ENCODE data around the gene CATSPERZ. TPM values are rescaled to one million over a fixed set of nuclear protein-coding genes. Genes with fewer than 3 reads are reported as not detected.

The CATSPERZ gene
- total and polyA plus RNA-seq, 2 of the 13 experiments (the other 11 are each of a cell fraction or from before 2014, with no cell fraction given), result 0.22 to 0.48 TPM

DNA sequence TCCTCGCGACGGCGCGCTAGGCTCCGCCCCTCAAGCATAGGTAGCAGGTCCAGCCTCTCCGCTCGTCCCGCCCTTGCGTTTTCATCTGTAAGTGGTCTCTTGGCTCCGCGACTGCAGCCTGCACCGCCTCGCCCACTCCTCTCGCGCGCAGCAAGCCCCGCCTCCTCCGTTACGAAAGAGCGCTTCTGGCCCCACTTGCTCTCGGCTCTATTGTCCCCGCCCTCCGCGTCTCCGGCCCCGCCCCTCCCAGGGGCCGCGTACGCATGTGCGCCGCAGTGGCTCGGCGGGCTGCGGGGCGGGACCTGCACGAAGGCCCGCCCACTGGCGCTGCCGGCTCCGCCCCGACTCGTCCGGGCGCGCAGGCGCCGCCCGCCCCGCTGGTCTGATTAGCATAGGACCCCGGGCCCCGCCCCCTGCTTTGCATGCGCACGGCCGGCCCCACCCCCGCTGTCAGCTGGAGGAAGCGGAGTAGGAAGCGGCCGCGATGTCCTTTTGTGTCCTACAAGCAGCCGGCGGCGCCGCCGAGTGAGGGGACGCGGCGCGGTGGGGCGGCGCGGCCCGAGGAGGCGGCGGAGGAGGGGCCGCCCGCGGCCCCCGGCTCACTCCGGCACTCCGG, 5.0 kb downstream of the CATSPERZ start, which contains the start of gene ESRRA (continued):
- TF ChIP-seq EP300 (IDR thresholded peaks at IDR 0.05; ENCODE audit: low read depth in 2 of 2, low read length in 2 of 2) (no peak), EP300 (CRISPR knock-in tag; IDR thresholded peaks at IDR 0.05; ENCODE audit: borderline replicate concordance) (no peak; the same call in 1 of the 2 replicates), PLSCR1 (CRISPR knock-in tag; IDR thresholded peaks at IDR 0.05; ENCODE audit: borderline replicate concordance) (no peak), ZSCAN20 (CRISPR knock-in tag; IDR thresholded peaks at IDR 0.05; ENCODE audit: borderline replicate concordance) (no peak), ZNF546 (CRISPR knock-in tag; conservative IDR thresholded peaks at IDR 0.05) (no peak), ZNF770 (CRISPR knock-in tag; IDR thresholded peaks at IDR 0.05) (no peak), RFXAP (CRISPR knock-in tag; IDR thresholded peaks at IDR 0.05; ENCODE audit: borderline replicate concordance) (0 out of 2 replicates have a peak, but pooled peaks have one; percentile 49), ZFY (CRISPR knock-in tag; IDR thresholded peaks at IDR 0.05) (peak; percentile 2; the same call in 1 of the 2 replicates), RFX1 (IDR thresholded peaks at IDR 0.05) (no peak), SALL2 (CRISPR knock-in tag; IDR thresholded peaks at IDR 0.05) (0 out of 2 replicates have a peak, but pooled peaks have one; percentile 1), NFKBIZ (CRISPR knock-in tag; IDR thresholded peaks at IDR 0.05) (no peak), ZBTB25 (CRISPR knock-in tag; IDR thresholded peaks at IDR 0.05) (no peak), ZFAT (CRISPR knock-in tag; conservative IDR thresholded peaks at IDR 0.05) (no peak), ZNF337 (CRISPR knock-in tag; IDR thresholded peaks at IDR 0.05; ENCODE audit: borderline replicate concordance, low read depth) (no peak), PAF1 (CRISPR knock-in tag; IDR thresholded peaks at IDR 0.05) (no peak), DZIP1 (CRISPR knock-in tag; IDR thresholded peaks at IDR 0.05) (no peak)
- TF ChIP-seq, protein P1, sequence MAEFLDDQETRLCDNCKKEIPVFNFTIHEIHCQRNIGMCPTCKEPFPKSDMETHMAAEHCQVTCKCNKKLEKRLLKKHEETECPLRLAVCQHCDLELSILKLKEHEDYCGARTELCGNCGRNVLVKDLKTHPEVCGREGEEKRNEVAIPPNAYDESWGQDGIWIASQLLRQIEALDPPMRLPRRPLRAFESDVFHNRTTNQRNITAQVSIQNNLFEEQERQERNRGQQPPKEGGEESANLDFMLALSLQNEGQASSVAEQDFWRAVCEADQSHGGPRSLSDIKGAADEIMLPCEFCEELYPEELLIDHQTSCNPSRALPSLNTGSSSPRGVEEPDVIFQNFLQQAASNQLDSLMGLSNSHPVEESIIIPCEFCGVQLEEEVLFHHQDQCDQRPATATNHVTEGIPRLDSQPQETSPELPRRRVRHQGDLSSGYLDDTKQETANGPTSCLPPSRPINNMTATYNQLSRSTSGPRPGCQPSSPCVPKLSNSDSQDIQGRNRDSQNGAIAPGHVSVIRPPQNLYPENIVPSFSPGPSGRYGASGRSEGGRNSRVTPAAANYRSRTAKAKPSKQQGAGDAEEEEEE (CRISPR knock-in tag; IDR thresholded peaks at IDR 0.05; ENCODE audit: borderline replicate concordance), result no peak
- TF ChIP-seq, protein P2, sequence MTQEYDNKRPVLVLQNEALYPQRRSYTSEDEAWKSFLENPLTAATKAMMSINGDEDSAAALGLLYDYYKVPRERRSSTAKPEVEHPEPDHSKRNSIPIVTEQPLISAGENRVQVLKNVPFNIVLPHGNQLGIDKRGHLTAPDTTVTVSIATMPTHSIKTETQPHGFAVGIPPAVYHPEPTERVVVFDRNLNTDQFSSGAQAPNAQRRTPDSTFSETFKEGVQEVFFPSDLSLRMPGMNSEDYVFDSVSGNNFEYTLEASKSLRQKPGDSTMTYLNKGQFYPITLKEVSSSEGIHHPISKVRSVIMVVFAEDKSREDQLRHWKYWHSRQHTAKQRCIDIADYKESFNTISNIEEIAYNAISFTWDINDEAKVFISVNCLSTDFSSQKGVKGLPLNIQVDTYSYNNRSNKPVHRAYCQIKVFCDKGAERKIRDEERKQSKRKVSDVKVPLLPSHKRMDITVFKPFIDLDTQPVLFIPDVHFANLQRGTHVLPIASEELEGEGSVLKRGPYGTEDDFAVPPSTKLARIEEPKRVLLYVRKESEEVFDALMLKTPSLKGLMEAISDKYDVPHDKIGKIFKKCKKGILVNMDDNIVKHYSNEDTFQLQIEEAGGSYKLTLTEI (CRISPR knock-in tag; conservative IDR thresholded peaks at IDR 0.05), result no peak

All from HepG2 (cell line).